ENCODE data around the gene LIX1L.
A peak's percentile ranks its signal among the peaks of the same experiment; 100 is the strongest.

LIX1L gene

GRCh38 chr1:145963265-145964019 lies 5.6 kb upstream of the LIX1L start:
- no peak for DNase-seq (ENCODE audit: low read depth)

GRCh38 chr1:145962157-145963102 lies 4.6 kb upstream of the LIX1L start:
- DNase-seq (ENCODE audit: low read depth), result no peak

DNA sequence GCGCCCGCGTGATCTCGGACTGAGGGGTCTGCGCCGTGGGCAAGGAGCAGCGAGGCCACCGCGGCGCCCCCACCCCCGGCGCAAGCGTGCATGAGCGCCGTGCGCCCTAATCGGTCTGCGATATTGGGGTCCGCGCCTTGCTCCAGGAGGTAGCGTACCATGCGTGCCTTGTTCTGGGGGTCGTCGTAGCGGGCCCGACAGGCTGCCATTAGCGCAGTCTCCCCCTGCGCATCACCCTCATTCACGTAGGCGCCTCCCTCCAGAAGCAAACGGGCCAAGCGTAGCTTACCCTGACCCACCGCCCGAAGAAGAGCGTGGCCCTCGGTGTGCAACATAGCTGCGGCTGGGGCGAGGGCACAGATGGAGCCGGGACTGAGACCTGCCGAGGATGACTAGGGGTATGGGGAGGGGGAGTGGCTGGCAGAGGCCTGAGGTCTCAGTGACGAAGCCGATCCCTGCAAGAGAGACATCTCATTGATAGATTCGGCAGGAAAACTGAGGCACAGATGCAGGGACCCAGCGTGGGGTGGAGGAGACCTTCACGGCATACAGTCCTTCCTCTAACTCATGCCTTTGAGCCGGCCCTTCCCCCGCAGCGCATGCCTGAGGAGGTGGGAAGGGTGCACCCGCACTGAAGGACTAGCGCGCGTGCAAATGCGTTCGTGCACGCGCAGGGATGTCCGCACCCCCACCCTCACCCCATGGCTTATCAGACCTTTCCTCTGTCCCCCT lies 3.8 kb upstream of the LIX1L start:
- DNase-seq (ENCODE audit: low read depth), result no peak

GRCh38 chr1:145961109-145961424 lies 3.2 kb upstream of the LIX1L start:
- DNase-seq (ENCODE audit: low read depth), result no peak

DNA sequence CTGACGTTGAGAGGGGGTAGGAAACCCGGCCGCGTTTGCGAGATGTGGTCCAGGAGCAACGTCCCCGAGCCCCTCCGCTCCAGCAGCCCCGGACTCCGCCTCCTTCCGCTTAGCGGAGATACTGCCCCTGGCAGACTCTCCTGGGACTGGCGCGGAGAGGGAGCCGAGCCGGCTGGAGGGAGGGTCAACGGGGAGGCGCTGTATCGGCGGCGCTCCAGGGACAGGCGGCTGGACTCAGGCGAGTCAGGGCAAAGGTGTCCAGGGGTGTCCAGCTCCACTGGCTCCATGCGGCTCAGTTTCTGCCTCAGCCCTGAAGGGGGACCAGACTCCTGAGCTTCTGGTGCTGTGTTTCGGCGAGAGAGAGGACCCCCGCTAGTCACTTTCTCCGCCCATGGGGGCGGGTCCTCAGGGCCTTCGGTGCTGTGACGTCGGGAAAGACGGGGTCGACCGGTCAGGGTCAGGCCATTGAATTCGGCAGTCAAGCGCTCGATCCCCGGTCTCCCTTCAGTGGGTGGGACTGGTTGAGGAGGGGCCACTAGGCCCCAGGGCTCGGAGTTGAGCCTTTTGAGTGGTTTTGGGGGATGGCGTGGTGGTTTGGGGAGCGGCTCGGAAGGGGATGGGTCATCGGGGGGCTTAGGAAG lies 2.8 kb upstream of the LIX1L start:
- DNase-seq (ENCODE audit: low read depth), result peak; percentile 60

GRCh38 chr1:145959957-145960467 lies 2.2 kb upstream of the LIX1L start:
- DNase-seq (ENCODE audit: low read depth), result no peak

- DNase-seq (ENCODE audit: low read depth), result no peak
These were observed 1.5 kb upstream of the LIX1L start for GRCh38 chr1:145959333-145959732.

GRCh38 chr1:145958734-145959133 lies 917 bp upstream of the LIX1L start:
- DNase-seq (ENCODE audit: low read depth), result no peak

- DNase-seq (ENCODE audit: low read depth), result no peak
These were observed 905 bp downstream of the LIX1L start for GRCh38 chr1:145956781-145957442.

GRCh38 chr1:145956361-145956760 lies 1.5 kb downstream of the LIX1L start:
- DNase-seq (ENCODE audit: low read depth), result no peak

GRCh38 chr1:145955436-145955835 lies 2.4 kb downstream of the LIX1L start:
- no peak for DNase-seq (ENCODE audit: low read depth)

- DNase-seq (ENCODE audit: low read depth), result no peak
These were observed 4.0 kb downstream of the LIX1L start for GRCh38 chr1:145953861-145954260.

DNA sequence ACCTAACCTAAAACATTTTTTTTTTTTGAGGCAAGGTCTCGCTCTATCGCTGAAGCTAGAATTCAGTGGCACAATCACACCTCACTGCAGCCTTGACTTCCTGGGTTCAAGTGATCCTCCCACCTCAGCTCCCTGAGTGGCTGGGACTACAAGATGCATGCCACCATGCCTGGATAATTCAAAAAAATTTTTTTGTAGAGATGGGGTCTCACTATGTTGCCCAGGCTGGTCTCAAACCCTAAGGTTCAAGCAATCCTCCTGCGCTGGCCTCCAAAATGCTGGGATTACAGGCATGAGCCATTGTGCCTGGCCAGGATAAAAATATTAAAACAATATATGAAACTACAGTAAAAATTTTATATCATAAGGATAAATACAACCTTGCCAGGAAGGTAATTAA lies 4.9 kb downstream of the LIX1L start:
- DNase-seq (ENCODE audit: low read depth), result no peak

- DNase-seq (ENCODE audit: low read depth), result no peak
These were observed 6.3 kb downstream of the LIX1L start for GRCh38 chr1:145951526-145951925.

GRCh38 chr1:145949219-145949618 lies 8.6 kb downstream of the LIX1L start:
- no peak for DNase-seq (ENCODE audit: low read depth)

DNA sequence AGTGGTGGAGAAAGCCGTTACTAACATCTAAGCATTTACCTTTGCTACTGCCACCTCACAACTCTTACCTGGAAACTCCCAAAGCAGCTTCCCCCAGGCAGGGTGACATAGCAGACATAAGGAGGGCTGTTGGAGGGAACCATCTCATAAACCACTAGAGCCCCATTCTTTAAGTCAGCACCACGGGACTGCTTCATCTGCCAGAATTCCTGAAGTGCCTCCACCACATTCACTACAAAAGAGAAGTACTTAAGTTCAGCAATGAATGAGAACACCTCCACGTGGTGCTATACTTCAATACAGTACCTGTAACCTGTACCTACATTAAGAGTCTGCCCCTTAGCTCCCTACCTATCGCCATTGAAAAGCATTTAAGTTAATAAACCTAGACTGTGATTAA lies 10.3 kb downstream of the LIX1L start:
- DNase-seq (ENCODE audit: low read depth), result no peak

DNA sequence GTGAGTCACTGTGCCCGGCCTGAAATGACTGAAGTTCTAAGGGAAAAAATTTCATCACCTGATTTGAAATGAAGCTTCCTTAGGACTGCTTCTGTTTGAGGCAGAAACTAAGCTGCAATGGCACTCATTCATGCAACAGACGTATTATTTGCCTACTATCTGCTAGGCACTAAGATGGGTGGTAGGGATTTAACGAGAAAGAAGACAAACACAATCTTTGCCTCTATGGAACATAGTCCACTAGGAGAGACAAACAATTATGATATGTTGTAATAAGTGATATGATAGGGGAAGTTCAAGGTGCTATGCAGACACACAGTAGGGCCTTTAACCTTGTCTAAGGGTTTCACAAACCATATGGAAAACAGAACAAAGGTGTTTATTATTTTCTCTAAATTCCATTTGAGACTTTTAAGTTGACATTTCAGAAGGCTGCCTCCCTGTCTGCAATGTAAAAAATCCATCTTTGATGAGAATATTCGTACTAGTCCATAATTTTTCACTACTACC lies 11.3 kb downstream of the LIX1L start:
- DNase-seq (ENCODE audit: low read depth), result no peak

DNA sequence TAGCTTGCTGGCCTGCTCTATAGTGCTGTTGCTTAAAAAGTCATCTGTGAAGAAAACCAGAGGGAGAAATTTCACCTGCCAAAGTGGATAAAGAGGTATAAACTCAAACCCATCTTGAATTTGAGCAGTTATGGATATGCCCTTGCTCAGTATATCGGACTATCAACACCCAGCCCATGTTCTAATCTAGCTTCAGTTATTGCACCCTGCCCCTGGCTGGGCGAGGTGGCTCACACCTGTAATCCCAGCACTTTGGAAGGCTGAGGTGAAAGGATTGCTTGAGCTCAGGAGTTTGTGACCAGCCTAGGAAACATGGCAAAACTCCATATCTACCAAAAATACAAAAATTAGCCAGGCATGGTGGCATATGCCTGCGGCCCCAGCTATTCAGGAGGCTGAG lies 13.3 kb downstream of the LIX1L start:
- no peak for DNase-seq (ENCODE audit: low read depth)

GRCh38 chr1:145942871-145943270 lies 14.9 kb downstream of the LIX1L start:
- DNase-seq (ENCODE audit: low read depth), result no peak

DNA sequence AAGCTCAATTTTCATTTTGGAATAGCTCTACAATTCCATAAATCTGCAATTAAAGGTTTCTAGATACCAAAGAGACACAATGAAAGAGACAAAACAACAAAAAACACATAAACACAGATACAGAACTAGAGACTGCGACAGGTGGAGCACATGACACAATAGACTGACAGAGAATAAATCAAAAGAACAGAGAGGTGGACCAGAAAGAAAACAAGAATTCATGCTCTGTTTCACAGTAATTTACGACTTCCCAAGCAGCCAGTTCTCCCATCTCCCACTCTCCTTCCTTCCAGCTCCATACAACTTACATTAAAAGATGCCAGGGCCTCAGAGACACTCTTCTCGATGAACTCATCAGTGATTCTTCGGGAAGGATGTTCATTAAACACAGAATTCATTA lies 15.4 kb downstream of the LIX1L start:
- DNase-seq (ENCODE audit: low read depth), result no peak

DNA sequence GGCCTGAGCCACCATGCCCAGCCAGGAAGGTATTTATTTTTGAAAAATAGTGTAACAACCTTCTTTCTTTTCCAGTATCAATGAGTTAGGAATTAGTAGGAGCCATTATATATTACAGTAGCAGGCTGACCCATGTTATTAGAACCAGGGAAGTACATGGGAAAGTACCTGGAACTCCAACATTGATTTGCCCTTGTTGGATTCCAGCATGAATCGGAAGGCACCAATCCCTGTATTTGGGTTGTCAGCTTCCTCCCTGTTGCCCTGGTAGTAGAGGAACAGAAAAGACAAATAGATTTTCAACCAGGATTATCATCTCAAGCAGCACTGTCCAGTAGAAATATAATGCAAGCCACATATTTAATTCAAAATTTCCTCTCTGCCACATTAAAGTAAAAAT lies 20.4 kb downstream of the LIX1L start:
- DNase-seq (ENCODE audit: low read depth), result no peak
